ENCODE data around the gene CCSER1. TPM values are rescaled to one million over a fixed set of nuclear protein-coding genes. Genes with fewer than 3 reads are reported as not detected.

The CCSER1 gene
- total RNA-seq, 3 donors from 2014 or later (not counting 1 experiment from before 2014, with no cell fraction given), result 0.87 to 1.1 (median 1.1) TPM

GRCh38 chr4:90537491-90537890 is 410.3 kb downstream of the CCSER1 start:
- no peaks in the 10 kb centered on the region for H3K9me3 ChIP-seq (ENCODE audit: control insufficient read depth, insufficient read depth, low read length)
- H3K36me3 ChIP-seq (ENCODE audit: control insufficient read depth, insufficient read depth, low read length), result no peaks in the 10 kb centered on the region
- no peak for ATAC-seq
- peaks cover 4 to 10% of the 10 kb centered on the region in 2 donors for H3K9me3 Mint-ChIP-seq
- H3K27ac ChIP-seq (ENCODE audit: low read length), result no peak overlapping the region
- no peak overlapping the region for H3K4me3 Mint-ChIP-seq
- H3K27ac Mint-ChIP-seq, result no peak overlapping the region
- H3K27me3 Mint-ChIP-seq (ENCODE audit: low read depth in 2 of 2), result no peaks in the 10 kb centered on the region
- H3K27me3 ChIP-seq (ENCODE audit: control insufficient read depth, insufficient read depth, low read length), result no peaks in the 10 kb centered on the region
- no peaks in the 10 kb centered on the region for H3K4me1 Mint-ChIP-seq
- WGBS (ENCODE audit: insufficient coverage), result 100% methylated on average over 2 of the region's 3 CpGs
- intact Hi-C loops (cut with micrococcal nuclease), result no loop called here
- H3K4me1 ChIP-seq (ENCODE audit: control insufficient read depth, insufficient read depth, low read length), result no peaks in the 10 kb centered on the region
- H3K36me3 Mint-ChIP-seq, result peaks cover 10% of the 10 kb centered on the region
- no peak for TF ChIP-seq CTCF (IDR thresholded peaks at IDR 0.05)
- no peak for DNase-seq
- H3K4me3 ChIP-seq (ENCODE audit: low read length), result no peak overlapping the region

- intact Hi-C loops (cut with micrococcal nuclease), result no loop called here
- peaks cover 2 to 10% of the 10 kb centered on the region in 2 donors for H3K9me3 Mint-ChIP-seq
- no peaks in the 10 kb centered on the region for H3K4me1 ChIP-seq (ENCODE audit: control insufficient read depth, insufficient read depth, low read length)
- no peak overlapping the region for H3K27ac Mint-ChIP-seq
- H3K36me3 Mint-ChIP-seq, result peaks cover 10% of the 10 kb centered on the region
- no peak for TF ChIP-seq CTCF (IDR thresholded peaks at IDR 0.05)
- H3K27me3 ChIP-seq (ENCODE audit: control insufficient read depth, insufficient read depth, low read length), result no peaks in the 10 kb centered on the region
- H3K27ac ChIP-seq (ENCODE audit: low read length), result no peak overlapping the region
- no peak overlapping the region for H3K4me3 ChIP-seq (ENCODE audit: low read length)
- H3K9me3 ChIP-seq (ENCODE audit: control insufficient read depth, insufficient read depth, low read length), result no peaks in the 10 kb centered on the region
- no peaks in the 10 kb centered on the region for H3K36me3 ChIP-seq (ENCODE audit: control insufficient read depth, insufficient read depth, low read length)
- no peak overlapping the region for H3K4me3 Mint-ChIP-seq
- DNase-seq (no peak), ATAC-seq (no peak)
- no peaks in the 10 kb centered on the region for H3K4me1 Mint-ChIP-seq
- no peaks in the 10 kb centered on the region for H3K27me3 Mint-ChIP-seq (ENCODE audit: low read depth in 2 of 2)
Observed at GRCh38 chr4:90540536-90540935, 413.3 kb downstream of the CCSER1 start.

GRCh38 chr4:90542216-90542615 is 415.0 kb downstream of the CCSER1 start:
- H3K36me3 ChIP-seq (ENCODE audit: control insufficient read depth, insufficient read depth, low read length), result no peaks in the 10 kb centered on the region
- H3K4me3 ChIP-seq (ENCODE audit: low read length), result no peak overlapping the region
- H3K36me3 Mint-ChIP-seq, result peaks cover 9% of the 10 kb centered on the region
- no peaks in the 10 kb centered on the region for H3K9me3 ChIP-seq (ENCODE audit: control insufficient read depth, insufficient read depth, low read length)
- DNase-seq (no peak), ATAC-seq (no peak)
- H3K9me3 Mint-ChIP-seq, result peaks cover 2 to 9% of the 10 kb centered on the region in 2 donors
- intact Hi-C loops (cut with micrococcal nuclease), result no loop called here
- no peak for TF ChIP-seq CTCF (IDR thresholded peaks at IDR 0.05)
- H3K4me3 Mint-ChIP-seq, result no peak overlapping the region
- H3K27me3 Mint-ChIP-seq (ENCODE audit: low read depth in 2 of 2), result no peaks in the 10 kb centered on the region
- no peaks in the 10 kb centered on the region for H3K4me1 Mint-ChIP-seq
- no peak overlapping the region for H3K27ac ChIP-seq (ENCODE audit: low read length)
- WGBS (ENCODE audit: insufficient coverage), result 78% methylated on average over 4 of the region's 4 CpGs
- no peaks in the 10 kb centered on the region for H3K4me1 ChIP-seq (ENCODE audit: control insufficient read depth, insufficient read depth, low read length)
- no peaks in the 10 kb centered on the region for H3K27me3 ChIP-seq (ENCODE audit: control insufficient read depth, insufficient read depth, low read length)
- H3K27ac Mint-ChIP-seq, result no peak overlapping the region

- Histone ChIP-seq H3K4me3 (ENCODE audit: low read length) (no peak overlapping the region), H3K9me3 (ENCODE audit: control insufficient read depth, insufficient read depth, low read length) (no peaks in the 10 kb centered on the region), H3K27ac (ENCODE audit: low read length) (no peak overlapping the region), H3K4me1 (ENCODE audit: control insufficient read depth, insufficient read depth, low read length) (no peaks in the 10 kb centered on the region), H3K27me3 (ENCODE audit: control insufficient read depth, insufficient read depth, low read length) (no peaks in the 10 kb centered on the region), H3K36me3 (ENCODE audit: control insufficient read depth, insufficient read depth, low read length) (no peaks in the 10 kb centered on the region)
- Mint-ChIP-seq H3K4me1 (no peaks in the 10 kb centered on the region), H3K27me3 (ENCODE audit: low read depth in 2 of 2) (no peaks in the 10 kb centered on the region), H3K36me3 (no peaks in the 10 kb centered on the region), H3K27ac (no peak overlapping the region), H3K4me3 (no peak overlapping the region), H3K9me3 (no peaks in the 10 kb centered on the region)
- 91% methylated on average over 5 of the region's 5 CpGs for WGBS (ENCODE audit: insufficient coverage)
- no peak for TF ChIP-seq CTCF (IDR thresholded peaks at IDR 0.05)
- intact Hi-C loops (cut with micrococcal nuclease), result no loop called here
- ATAC-seq (no peak), DNase-seq (no peak)
Observed at GRCh38 chr4:90543419-90544170, 416.4 kb downstream of the CCSER1 start.
